ENCODE data around the gene PCP2.

Gene PCP2

DNA sequence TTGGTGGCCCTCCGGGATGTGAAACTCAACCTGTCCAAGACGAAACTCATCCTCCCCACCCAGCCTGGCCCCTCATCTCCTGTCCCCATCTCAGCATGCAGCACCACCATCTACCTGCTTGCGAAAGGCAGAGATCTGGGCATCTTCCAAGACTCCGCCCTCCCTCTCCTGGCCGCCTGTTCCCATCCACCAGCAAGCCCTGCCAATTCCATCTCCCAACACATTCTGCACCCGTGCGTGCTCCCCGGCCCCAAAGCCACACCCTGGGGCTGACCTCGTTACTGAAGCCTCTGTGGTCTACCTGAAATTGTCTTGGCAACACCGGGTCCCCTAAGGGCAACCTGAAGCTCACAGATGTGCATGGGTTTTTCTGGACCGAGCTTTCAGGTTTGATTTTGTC, 51.1 kb downstream of the PCP2 start:
- TF ChIP-seq, protein P1, sequence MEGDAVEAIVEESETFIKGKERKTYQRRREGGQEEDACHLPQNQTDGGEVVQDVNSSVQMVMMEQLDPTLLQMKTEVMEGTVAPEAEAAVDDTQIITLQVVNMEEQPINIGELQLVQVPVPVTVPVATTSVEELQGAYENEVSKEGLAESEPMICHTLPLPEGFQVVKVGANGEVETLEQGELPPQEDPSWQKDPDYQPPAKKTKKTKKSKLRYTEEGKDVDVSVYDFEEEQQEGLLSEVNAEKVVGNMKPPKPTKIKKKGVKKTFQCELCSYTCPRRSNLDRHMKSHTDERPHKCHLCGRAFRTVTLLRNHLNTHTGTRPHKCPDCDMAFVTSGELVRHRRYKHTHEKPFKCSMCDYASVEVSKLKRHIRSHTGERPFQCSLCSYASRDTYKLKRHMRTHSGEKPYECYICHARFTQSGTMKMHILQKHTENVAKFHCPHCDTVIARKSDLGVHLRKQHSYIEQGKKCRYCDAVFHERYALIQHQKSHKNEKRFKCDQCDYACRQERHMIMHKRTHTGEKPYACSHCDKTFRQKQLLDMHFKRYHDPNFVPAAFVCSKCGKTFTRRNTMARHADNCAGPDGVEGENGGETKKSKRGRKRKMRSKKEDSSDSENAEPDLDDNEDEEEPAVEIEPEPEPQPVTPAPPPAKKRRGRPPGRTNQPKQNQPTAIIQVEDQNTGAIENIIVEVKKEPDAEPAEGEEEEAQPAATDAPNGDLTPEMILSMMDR (IDR thresholded peaks at IDR 0.05; ENCODE audit: low read depth, low read length) = no peak

More for the DNA sequence above, 51.1 kb downstream of the PCP2 start:
- H3K4me3 ChIP-seq (ENCODE audit: low read depth, low read length) = no peak overlapping the region
